CD4-positive, alpha-beta T cell (primary cell): Measurements from ENCODE around the gene CD8B2. TPM values are rescaled to one million over a fixed set of nuclear protein-coding genes. Genes with fewer than 3 reads are reported as not detected.
"Not testable (repeated sequence)": the region's sequence is repeated elsewhere in the genome, so short reads cannot be mapped to it uniquely, and the experiment has no call there.

Experiments used
- ATAC-seq: fragments of 200-7000 bp; cut with Tn5 transposase; one replicate; pipeline ENCODE4 v1.10.0; 2022; ENCODE audit warnings: mild to moderate bottlenecking; ENCODE audit not compliant: poor library complexity
- CTCF ChIA-PET: fragments of 350-600 bp; sonication (Branson Sonifier 250); formaldehyde crosslinking; loops from one replicate; lab custom pipeline; 2021; ENCODE audit warnings: antibody characterized with exemption, inconsistent platforms; lab: Charles Lee
- POLR2A ChIA-PET: fragments of 350-600 bp; sonication (Branson Sonifier 250); formaldehyde crosslinking; loops from one replicate; lab custom pipeline; 2021; ENCODE audit warnings: antibody characterized with exemption, inconsistent platforms; lab: Charles Lee
- DNase-seq, 14 experiments: peaks; one replicate each; pipeline ENCODE4 v3.0.0-alpha.2; 2013 to 2020; ENCODE audit warnings: mixed read lengths in 2 of 14
- H3K27ac ChIP-seq, 2 donors: one replicate each; pipeline versions ENCODE4 v1.5.1 to v1.7.0; 2013; ENCODE audit warnings: low read length in 2 of 2, low read depth in 1 of 2, mild to moderate bottlenecking in 1 of 2
- H3K27me3 ChIP-seq, 2 experiments: 1 replicate in 1 of 2; 2 replicates in 1 of 2; pipeline versions ENCODE4 v1.6.1 to v1.7.0; 2013; ENCODE audit warnings: low read length in 2 of 2, control low read depth in 1 of 2, mild to moderate bottlenecking in 1 of 2, moderate library complexity in 1 of 2; ENCODE audit not compliant: insufficient read depth in 2 of 2, control insufficient read depth in 1 of 2
- H3K36me3 ChIP-seq: one replicate; pipeline ENCODE4 v1.6.1; 2013; ENCODE audit warnings: low read length, control low read depth; ENCODE audit not compliant: insufficient read depth
- H3K4me1 ChIP-seq: one replicate; pipeline ENCODE4 v1.6.1; 2013; ENCODE audit warnings: low read length, control low read depth; ENCODE audit not compliant: insufficient read depth
- H3K4me3 ChIP-seq: one replicate; pipeline ENCODE4 v1.5.1; 2013; ENCODE audit warnings: mild to moderate bottlenecking, low read length, moderate library complexity
- H3K9me3 ChIP-seq, 2 experiments: 1 replicate in 1 of 2; 2 replicates in 1 of 2; pipeline versions ENCODE4 v1.6.1 to v1.7.0; 2013; ENCODE audit warnings: low read length in 2 of 2, mild to moderate bottlenecking in 2 of 2, control low read depth in 1 of 2, moderate library complexity in 1 of 2; ENCODE audit not compliant: control insufficient read depth in 1 of 2, insufficient read depth in 1 of 2
- H3K27ac Mint-ChIP-seq: one replicate; pipeline ENCODE4 v1.8.0; 2020; ENCODE audit warnings: mixed read lengths
- H3K27me3 Mint-ChIP-seq: one replicate; pipeline ENCODE4 v1.8.0; 2021; ENCODE audit warnings: mixed read lengths
- H3K36me3 Mint-ChIP-seq: one replicate; pipeline ENCODE4 v1.8.0; 2021; ENCODE audit warnings: low read depth, mixed read lengths
- H3K4me1 Mint-ChIP-seq: one replicate; pipeline ENCODE4 v1.8.0; 2021; ENCODE audit warnings: low read depth, mixed read lengths
- H3K4me3 Mint-ChIP-seq: one replicate; pipeline ENCODE4 v1.8.0; 2020; ENCODE audit warnings: mild to moderate bottlenecking, mixed read lengths
- H3K9me3 Mint-ChIP-seq: one replicate; pipeline ENCODE4 v1.8.0; 2020; ENCODE audit warnings: mixed read lengths
- intact Hi-C, 2 experiments: fragments of 100-400 bp; cut with DNase I in 1 of 2; cut with micrococcal nuclease in 1 of 2; formaldehyde crosslinking; loops; one replicate each; pipeline versions ENCODE4 v1.15.1 to v1.9.0; 2023 to 2025; cut with DNase I, micrococcal nuclease
- total RNA-seq, 174 experiments: library from RNA in 2 of 174; stranded (reverse) in 2 of 174; gene quantifications; one replicate each; pipeline ENCODE4 v1.2.3 and lab custom pipeline; 2021 to 2026

The CD8B2 gene
- total RNA-seq, 2 experiments from 2014 or later: 0.14 TPM; not detected in 1

GRCh38 chr2:106479563-106479962, 7.6 kb upstream of the CD8B2 start:
- H3K27ac ChIP-seq, H3K4me3 Mint-ChIP-seq, H3K36me3 Mint-ChIP-seq, ATAC-seq, CTCF ChIA-PET, H3K9me3 Mint-ChIP-seq, H3K27me3 ChIP-seq, H3K4me3 ChIP-seq, H3K4me1 Mint-ChIP-seq, DNase-seq, H3K36me3 ChIP-seq, H3K27ac Mint-ChIP-seq, POLR2A ChIA-PET, H3K9me3 ChIP-seq, H3K4me1 ChIP-seq, H3K27me3 Mint-ChIP-seq: not testable (repeated sequence)
- intact Hi-C loops: loop anchor here in 1 of 2 experiments (10.0 kb wide), 1 partner anchor 375 kb away; no protein-coding TSS in a partner anchor

GRCh38 chr2:106487386-106488191, 425 bp downstream of the CD8B2 start:
- CTCF ChIA-PET, H3K27me3 ChIP-seq, intact Hi-C loops, H3K27ac Mint-ChIP-seq, H3K36me3 ChIP-seq, DNase-seq, H3K4me3 ChIP-seq, ATAC-seq, H3K27ac ChIP-seq, H3K4me3 Mint-ChIP-seq, H3K9me3 Mint-ChIP-seq, H3K4me1 Mint-ChIP-seq, POLR2A ChIA-PET, H3K4me1 ChIP-seq, H3K9me3 ChIP-seq, H3K36me3 Mint-ChIP-seq: not testable (repeated sequence)
- H3K27me3 Mint-ChIP-seq: peaks cover 26% of the 10 kb centered on the region

- intact Hi-C loops, H3K36me3 Mint-ChIP-seq, H3K4me1 Mint-ChIP-seq, H3K4me1 ChIP-seq, H3K4me3 Mint-ChIP-seq, CTCF ChIA-PET, H3K36me3 ChIP-seq, H3K27ac ChIP-seq, ATAC-seq, H3K27ac Mint-ChIP-seq, H3K4me3 ChIP-seq, H3K9me3 ChIP-seq, H3K9me3 Mint-ChIP-seq, DNase-seq, POLR2A ChIA-PET, H3K27me3 ChIP-seq: not testable (repeated sequence)
- H3K27me3 Mint-ChIP-seq: peaks cover 21% of the 10 kb centered on the region
These were observed 2.5 kb downstream of the CD8B2 start for GRCh38 chr2:106489701-106490100.

- H3K4me1 ChIP-seq, H3K36me3 ChIP-seq, CTCF ChIA-PET, H3K4me3 ChIP-seq, H3K9me3 Mint-ChIP-seq, DNase-seq, POLR2A ChIA-PET, H3K27ac Mint-ChIP-seq, H3K9me3 ChIP-seq, ATAC-seq, H3K4me1 Mint-ChIP-seq, H3K27ac ChIP-seq, H3K36me3 Mint-ChIP-seq, H3K4me3 Mint-ChIP-seq, intact Hi-C loops, H3K27me3 ChIP-seq: not testable (repeated sequence)
- H3K27me3 Mint-ChIP-seq: peaks cover 14% of the 10 kb centered on the region
These were observed 5.2 kb downstream of the CD8B2 start for GRCh38 chr2:106492399-106492798.

- intact Hi-C loops, H3K4me1 Mint-ChIP-seq, ATAC-seq, H3K9me3 ChIP-seq, H3K27ac Mint-ChIP-seq, POLR2A ChIA-PET, H3K9me3 Mint-ChIP-seq, H3K27ac ChIP-seq, H3K4me3 ChIP-seq, H3K4me1 ChIP-seq, H3K4me3 Mint-ChIP-seq, H3K27me3 Mint-ChIP-seq, H3K36me3 ChIP-seq, H3K36me3 Mint-ChIP-seq, DNase-seq, H3K27me3 ChIP-seq, CTCF ChIA-PET: not testable (repeated sequence)
These were observed 5.7 kb downstream of the CD8B2 start for GRCh38 chr2:106492913-106493312.

GRCh38 chr2:106498549-106498948, 11.4 kb downstream of the CD8B2 start:
- not testable (repeated sequence) for H3K4me3 Mint-ChIP-seq

GRCh38 chr2:106500350-106500749, 13.2 kb downstream of the CD8B2 start:
- H3K27me3 Mint-ChIP-seq, intact Hi-C loops, POLR2A ChIA-PET, H3K4me3 Mint-ChIP-seq, DNase-seq, ATAC-seq, H3K27ac Mint-ChIP-seq, H3K4me3 ChIP-seq, H3K4me1 Mint-ChIP-seq, H3K9me3 Mint-ChIP-seq, H3K27me3 ChIP-seq, H3K36me3 ChIP-seq, H3K9me3 ChIP-seq, CTCF ChIA-PET, H3K36me3 Mint-ChIP-seq, H3K27ac ChIP-seq, H3K4me1 ChIP-seq: not testable (repeated sequence)

More at GRCh38 chr2:106498549-106498948, 11.4 kb downstream of the CD8B2 start:
- ATAC-seq, H3K4me3 ChIP-seq, CTCF ChIA-PET, H3K27me3 Mint-ChIP-seq, H3K4me1 ChIP-seq, H3K36me3 Mint-ChIP-seq, H3K27ac Mint-ChIP-seq, H3K4me1 Mint-ChIP-seq, H3K9me3 ChIP-seq, POLR2A ChIA-PET, H3K36me3 ChIP-seq, H3K27ac ChIP-seq, H3K9me3 Mint-ChIP-seq, H3K27me3 ChIP-seq, DNase-seq, intact Hi-C loops: not testable (repeated sequence)
